ENCODE data around the gene TEAD1. TPM values are rescaled to one million over a fixed set of nuclear protein-coding genes. Genes with fewer than 3 reads are reported as not detected.
A peak's percentile ranks its signal among the peaks of the same experiment; 100 is the strongest.

TEAD1 gene
- total and polyA plus RNA-seq, 4 donors: 9.1 to 38.4 (median 10.7) TPM

DNA sequence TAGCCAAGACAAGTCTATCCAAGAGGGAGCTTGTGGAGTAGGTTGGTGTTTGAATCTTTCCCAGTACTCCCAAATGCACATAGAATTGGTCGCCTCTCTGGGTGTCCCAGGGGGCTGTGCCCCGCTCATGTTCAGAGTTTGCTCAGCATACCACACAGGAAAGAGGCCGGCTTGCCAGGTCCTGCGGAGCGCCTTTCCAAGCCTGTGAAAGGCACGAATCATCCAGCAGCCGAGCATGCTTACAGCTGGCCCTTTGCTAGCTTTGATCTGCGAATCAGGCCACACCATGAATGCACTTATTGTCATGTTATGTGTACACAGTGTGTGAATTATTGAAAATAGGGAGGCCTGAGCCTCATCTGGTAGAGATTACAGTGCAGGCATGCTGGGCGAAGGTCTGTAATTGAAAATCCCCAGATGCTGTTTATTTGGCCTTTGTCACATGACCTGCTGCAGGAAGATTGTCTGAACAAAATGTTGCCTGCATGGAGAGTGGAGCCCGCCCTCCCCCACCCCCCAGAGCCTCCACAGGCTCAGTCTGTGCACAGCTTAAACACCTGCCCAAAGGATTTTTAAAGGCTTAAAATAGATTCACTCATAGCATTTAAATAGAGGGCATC is 171.6 kb downstream of the TEAD1 start:
- Histone ChIP-seq H3K4me1 (ENCODE audit: control insufficient read depth in 4 of 4, insufficient read depth in 4 of 4, low read length in 3 of 4) (peaks cover 6 to 14% (median 8%) of the 10 kb centered on the region in 4 donors), H3K4me3 (ENCODE audit: low read depth in 1 of 3, low read length in 3 of 3) (no peak overlapping the region), H3K36me3 (ENCODE audit: control insufficient read depth in 4 of 4, insufficient read depth in 3 of 4, low read depth in 1 of 4, low read length in 3 of 4) (peaks cover 0 to 2% (median 0%) of the 10 kb centered on the region in 4 donors), H3K27ac (ENCODE audit: low read depth in 1 of 2, low read length in 2 of 2) (no peak overlapping the region), H3K9ac (ENCODE audit: low read depth in 1 of 2, low read length in 2 of 2) (no peak overlapping the region), H3K27me3 (ENCODE audit: control insufficient read depth in 4 of 4, insufficient read depth in 4 of 4, low read length in 3 of 4) (no peaks in the 10 kb centered on the region), H3K9me3 (ENCODE audit: control insufficient read depth in 4 of 4, low read length in 3 of 4) (no peaks in the 10 kb centered on the region)
- 75% methylated on average over 10 of the region's 10 CpGs for WGBS
- TF ChIP-seq RXRA (IDR thresholded peaks at IDR 0.05) (peak in 1 of 2 donors; percentile 18), HNF4A (conservative IDR thresholded peaks at IDR 0.05) (peak; percentile 23 to 24), EGR1 (IDR thresholded peaks at IDR 0.05; ENCODE audit: low read depth in 2 of 2) (no peak), RAD21 (IDR thresholded peaks at IDR 0.05) (peak in 1 of 2 donors; percentile 24)
- TF ChIP-seq, protein P1, sequence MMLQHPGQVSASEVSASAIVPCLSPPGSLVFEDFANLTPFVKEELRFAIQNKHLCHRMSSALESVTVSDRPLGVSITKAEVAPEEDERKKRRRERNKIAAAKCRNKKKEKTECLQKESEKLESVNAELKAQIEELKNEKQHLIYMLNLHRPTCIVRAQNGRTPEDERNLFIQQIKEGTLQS (IDR thresholded peaks at IDR 0.05): no peak
- DNase-seq (ENCODE audit: low spot score): no peak

DNA sequence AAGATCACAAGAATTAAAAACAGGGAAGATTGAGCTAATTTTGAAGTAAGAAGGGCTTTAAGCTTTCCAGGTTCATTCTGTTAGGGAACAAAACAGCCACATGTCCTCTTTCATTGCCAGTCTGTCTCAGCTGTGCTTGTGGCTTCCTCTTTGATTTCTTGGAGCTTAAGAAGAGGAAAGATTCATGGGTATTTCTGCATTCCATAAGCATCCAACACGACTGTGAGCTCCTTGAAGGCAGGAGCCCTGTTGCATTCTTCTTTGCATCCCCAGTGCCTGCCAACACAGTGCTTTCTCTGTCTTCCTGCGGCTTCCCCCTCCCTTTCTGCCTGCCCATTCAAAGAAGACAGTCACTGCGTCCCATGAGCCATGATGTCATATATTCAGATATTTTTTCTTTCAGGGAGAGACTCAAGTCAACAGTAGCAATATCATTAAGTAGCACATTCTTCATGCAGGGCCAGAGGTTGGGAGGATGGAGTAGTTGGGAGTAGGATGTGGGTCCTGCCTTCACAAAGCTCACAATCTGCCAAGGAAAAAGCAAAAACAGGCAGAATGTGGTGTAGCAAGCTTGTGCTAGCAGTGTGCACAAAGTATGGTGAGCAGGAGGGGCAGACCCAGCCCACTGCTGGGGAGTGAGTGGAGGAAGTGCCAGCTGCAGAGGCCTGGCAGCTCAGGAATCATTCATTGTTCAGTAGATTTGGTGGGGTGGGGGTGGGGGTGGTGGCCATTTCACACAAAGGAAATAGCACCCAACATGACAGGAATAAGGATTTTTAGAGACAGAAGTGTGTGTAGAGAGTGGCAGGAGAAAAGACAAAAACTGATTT is 172.8 kb downstream of the TEAD1 start:
- H3K4me1 ChIP-seq (ENCODE audit: control insufficient read depth in 4 of 4, insufficient read depth in 4 of 4, low read length in 3 of 4): peaks cover 6 to 10% (median 8%) of the 10 kb centered on the region in 4 donors
- H3K27ac ChIP-seq (ENCODE audit: low read depth in 1 of 2, low read length in 2 of 2): no peak overlapping the region
- H3K9me3 ChIP-seq (ENCODE audit: control insufficient read depth in 4 of 4, low read length in 3 of 4): no peaks in the 10 kb centered on the region
- no peak overlapping the region for H3K4me3 ChIP-seq (ENCODE audit: low read depth in 1 of 3, low read length in 3 of 3)
- no peak for TF ChIP-seq RXRA (IDR thresholded peaks at IDR 0.05)
- TF ChIP-seq NR2F2 (IDR thresholded peaks at IDR 0.05): no peak
- no peak for TF ChIP-seq JUND (IDR thresholded peaks at IDR 0.05)
- no peak for TF ChIP-seq GABPA (IDR thresholded peaks at IDR 0.05 in 1 of 2, conservative IDR thresholded peaks at IDR 0.05 in 1 of 2)
- TF ChIP-seq, protein P2, sequence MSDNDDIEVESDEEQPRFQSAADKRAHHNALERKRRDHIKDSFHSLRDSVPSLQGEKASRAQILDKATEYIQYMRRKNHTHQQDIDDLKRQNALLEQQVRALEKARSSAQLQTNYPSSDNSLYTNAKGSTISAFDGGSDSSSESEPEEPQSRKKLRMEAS (IDR thresholded peaks at IDR 0.05): no peak
- no peak for TF ChIP-seq FOXA1 (IDR thresholded peaks at IDR 0.05)
- no peak for TF ChIP-seq RAD21 (IDR thresholded peaks at IDR 0.05)
- TF ChIP-seq HNF4A (conservative IDR thresholded peaks at IDR 0.05): no peak
- no peak for TF ChIP-seq HNF4G (IDR thresholded peaks at IDR 0.05)
- TF ChIP-seq FOXA2 (IDR thresholded peaks at IDR 0.05): no peak
- TF ChIP-seq, protein P3, sequence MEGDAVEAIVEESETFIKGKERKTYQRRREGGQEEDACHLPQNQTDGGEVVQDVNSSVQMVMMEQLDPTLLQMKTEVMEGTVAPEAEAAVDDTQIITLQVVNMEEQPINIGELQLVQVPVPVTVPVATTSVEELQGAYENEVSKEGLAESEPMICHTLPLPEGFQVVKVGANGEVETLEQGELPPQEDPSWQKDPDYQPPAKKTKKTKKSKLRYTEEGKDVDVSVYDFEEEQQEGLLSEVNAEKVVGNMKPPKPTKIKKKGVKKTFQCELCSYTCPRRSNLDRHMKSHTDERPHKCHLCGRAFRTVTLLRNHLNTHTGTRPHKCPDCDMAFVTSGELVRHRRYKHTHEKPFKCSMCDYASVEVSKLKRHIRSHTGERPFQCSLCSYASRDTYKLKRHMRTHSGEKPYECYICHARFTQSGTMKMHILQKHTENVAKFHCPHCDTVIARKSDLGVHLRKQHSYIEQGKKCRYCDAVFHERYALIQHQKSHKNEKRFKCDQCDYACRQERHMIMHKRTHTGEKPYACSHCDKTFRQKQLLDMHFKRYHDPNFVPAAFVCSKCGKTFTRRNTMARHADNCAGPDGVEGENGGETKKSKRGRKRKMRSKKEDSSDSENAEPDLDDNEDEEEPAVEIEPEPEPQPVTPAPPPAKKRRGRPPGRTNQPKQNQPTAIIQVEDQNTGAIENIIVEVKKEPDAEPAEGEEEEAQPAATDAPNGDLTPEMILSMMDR (IDR thresholded peaks at IDR 0.05; ENCODE audit: low read depth, low read length, missing input control): no peak
- TF ChIP-seq, protein P4, sequence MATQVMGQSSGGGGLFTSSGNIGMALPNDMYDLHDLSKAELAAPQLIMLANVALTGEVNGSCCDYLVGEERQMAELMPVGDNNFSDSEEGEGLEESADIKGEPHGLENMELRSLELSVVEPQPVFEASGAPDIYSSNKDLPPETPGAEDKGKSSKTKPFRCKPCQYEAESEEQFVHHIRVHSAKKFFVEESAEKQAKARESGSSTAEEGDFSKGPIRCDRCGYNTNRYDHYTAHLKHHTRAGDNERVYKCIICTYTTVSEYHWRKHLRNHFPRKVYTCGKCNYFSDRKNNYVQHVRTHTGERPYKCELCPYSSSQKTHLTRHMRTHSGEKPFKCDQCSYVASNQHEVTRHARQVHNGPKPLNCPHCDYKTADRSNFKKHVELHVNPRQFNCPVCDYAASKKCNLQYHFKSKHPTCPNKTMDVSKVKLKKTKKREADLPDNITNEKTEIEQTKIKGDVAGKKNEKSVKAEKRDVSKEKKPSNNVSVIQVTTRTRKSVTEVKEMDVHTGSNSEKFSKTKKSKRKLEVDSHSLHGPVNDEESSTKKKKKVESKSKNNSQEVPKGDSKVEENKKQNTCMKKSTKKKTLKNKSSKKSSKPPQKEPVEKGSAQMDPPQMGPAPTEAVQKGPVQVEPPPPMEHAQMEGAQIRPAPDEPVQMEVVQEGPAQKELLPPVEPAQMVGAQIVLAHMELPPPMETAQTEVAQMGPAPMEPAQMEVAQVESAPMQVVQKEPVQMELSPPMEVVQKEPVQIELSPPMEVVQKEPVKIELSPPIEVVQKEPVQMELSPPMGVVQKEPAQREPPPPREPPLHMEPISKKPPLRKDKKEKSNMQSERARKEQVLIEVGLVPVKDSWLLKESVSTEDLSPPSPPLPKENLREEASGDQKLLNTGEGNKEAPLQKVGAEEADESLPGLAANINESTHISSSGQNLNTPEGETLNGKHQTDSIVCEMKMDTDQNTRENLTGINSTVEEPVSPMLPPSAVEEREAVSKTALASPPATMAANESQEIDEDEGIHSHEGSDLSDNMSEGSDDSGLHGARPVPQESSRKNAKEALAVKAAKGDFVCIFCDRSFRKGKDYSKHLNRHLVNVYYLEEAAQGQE (IDR thresholded peaks at IDR 0.05): no peak
- TF ChIP-seq TAF1 (conservative IDR thresholded peaks at IDR 0.05): no peak
- peak overlapping the region in 1 of 2 donors; percentile 16 for H3K9ac ChIP-seq (ENCODE audit: low read depth in 1 of 2, low read length in 2 of 2)
- H3K27me3 ChIP-seq (ENCODE audit: control insufficient read depth in 4 of 4, insufficient read depth in 4 of 4, low read length in 3 of 4): no peaks in the 10 kb centered on the region
- DNase-seq (ENCODE audit: low spot score): no peak
- peaks cover 0 to 2% (median 0%) of the 10 kb centered on the region in 4 donors for H3K36me3 ChIP-seq (ENCODE audit: control insufficient read depth in 4 of 4, insufficient read depth in 3 of 4, low read depth in 1 of 4, low read length in 3 of 4)
- 88% methylated on average over 3 of the region's 3 CpGs for WGBS

Data from liver (tissue), 9 donors.